ENCODE results near the gene KAT6B.
"Not testable (repeated sequence)": the region's sequence is repeated elsewhere in the genome, so short reads cannot be mapped to it uniquely, and the experiment has no call there.

Gene KAT6B

GRCh38 chr10:75042292-75042974, 216.0 kb downstream of the KAT6B start:
- no peak for DNase-seq (ENCODE audit: low read depth)

- peak; percentile 36 for DNase-seq (ENCODE audit: low read depth)
Observed at GRCh38 chr10:75043256-75044131, 217.1 kb downstream of the KAT6B start.

GRCh38 chr10:75048669-75049098, 222.3 kb downstream of the KAT6B start:
- DNase-seq (ENCODE audit: low read depth) = no peak

GRCh38 chr10:75049316-75050148, 223.1 kb downstream of the KAT6B start:
- DNase-seq (ENCODE audit: low read depth) = no peak

DNA sequence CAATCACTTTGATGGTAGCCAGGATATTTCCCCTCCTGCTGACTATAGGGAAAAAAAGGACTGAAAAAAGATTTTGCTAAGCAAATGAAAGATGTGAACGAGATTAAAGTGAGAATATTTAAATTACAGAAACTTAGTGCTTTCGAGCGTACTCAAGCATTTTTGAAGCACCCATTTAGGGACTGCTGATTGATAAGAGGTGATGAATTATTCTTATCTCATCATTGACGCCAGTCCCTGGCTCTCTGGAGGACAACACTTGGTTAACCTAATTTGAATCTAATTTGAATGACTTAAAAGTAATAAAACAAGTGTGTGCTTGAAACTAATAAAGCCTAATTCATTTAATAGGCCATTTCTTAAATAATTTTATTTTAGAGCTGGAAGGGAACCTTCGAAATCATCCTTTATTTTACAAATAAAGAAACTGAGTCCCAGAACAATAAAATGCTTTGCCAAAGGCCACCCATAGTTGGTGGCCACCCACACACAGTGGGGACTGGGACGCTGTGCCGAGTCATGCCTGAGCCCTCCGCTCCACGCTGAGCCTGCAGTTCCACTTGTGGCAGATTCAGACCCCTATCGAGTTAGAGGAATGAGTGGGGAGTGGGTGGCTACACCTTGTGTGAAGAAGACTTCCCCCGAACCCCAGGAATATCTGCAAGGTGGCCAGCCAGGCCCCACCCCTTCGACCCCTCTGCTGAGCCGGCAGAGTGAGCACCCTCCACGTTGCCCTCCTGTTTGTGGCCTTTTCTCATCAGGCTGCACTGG, 223.9 kb downstream of the KAT6B start:
- DNase-seq (ENCODE audit: low read depth) = no peak

DNA sequence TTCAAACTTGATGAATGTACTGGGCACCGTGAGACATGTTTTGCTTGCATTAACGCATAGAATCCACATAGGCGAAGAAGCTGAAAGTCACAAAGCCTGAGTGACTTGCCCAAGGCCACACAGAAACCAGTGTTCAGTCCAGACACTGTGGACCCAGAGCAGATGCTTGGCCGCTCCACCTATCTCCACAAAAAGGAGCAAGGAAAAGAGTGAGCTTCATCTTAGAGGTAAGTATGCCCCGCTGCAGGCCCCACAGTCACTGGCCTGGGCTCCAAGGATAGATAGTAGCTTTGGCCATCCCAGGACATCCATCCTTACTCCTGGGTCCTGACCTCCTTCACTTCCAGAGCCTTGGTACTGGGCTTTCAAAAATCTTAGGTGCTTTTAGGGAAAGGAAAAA, 224.9 kb downstream of the KAT6B start:
- no peak for DNase-seq (ENCODE audit: low read depth)

DNA sequence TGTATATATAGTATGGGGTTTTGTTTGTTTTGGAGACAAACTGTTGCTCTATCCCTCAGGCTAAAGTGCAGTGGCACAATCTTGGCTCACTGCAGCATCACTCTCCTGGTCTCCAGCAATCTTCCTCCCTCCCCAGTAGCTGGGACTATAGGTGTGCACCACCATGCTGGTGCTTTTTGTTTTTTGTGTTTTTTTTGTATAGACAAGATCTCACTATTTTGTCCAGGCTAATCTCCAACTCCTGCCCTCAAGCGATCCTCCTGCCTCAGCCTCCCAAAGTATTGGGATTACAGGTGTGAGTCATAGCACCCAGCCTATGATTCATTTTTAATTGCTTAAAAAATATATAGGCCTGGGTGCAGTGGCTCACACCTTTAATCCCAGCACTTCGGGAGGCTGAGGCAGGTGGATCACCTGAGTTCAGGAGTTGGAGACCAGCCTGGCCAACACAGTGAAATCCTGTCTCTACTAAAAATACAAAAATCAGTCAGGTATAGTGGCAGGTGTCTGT, 229.6 kb downstream of the KAT6B start:
- DNase-seq (ENCODE audit: low read depth) = not testable (repeated sequence)

- no peak for DNase-seq (ENCODE audit: low read depth)
Observed at GRCh38 chr10:75057680-75058079, 231.3 kb downstream of the KAT6B start.

DNA sequence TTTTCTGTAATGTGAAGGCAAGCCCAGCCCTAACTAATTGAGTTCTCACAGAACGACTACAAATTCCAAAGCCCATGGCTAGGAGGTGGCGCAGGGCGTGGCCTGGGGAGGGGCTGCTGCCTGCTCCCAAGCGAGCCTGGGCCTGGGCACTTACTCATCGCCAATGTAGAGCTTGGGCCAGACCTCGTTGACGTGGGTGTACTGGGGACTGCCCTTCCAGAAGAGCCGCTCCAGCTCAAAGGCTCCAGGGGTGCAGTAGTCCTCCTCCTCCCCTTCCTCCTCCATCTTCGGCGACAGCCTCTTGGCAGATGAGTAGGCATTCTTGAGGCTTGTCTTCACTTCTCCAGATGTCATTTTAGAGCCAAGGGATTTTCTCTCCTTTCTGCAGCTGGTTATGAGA, 231.8 kb downstream of the KAT6B start:
- no peak for DNase-seq (ENCODE audit: low read depth)

DNA sequence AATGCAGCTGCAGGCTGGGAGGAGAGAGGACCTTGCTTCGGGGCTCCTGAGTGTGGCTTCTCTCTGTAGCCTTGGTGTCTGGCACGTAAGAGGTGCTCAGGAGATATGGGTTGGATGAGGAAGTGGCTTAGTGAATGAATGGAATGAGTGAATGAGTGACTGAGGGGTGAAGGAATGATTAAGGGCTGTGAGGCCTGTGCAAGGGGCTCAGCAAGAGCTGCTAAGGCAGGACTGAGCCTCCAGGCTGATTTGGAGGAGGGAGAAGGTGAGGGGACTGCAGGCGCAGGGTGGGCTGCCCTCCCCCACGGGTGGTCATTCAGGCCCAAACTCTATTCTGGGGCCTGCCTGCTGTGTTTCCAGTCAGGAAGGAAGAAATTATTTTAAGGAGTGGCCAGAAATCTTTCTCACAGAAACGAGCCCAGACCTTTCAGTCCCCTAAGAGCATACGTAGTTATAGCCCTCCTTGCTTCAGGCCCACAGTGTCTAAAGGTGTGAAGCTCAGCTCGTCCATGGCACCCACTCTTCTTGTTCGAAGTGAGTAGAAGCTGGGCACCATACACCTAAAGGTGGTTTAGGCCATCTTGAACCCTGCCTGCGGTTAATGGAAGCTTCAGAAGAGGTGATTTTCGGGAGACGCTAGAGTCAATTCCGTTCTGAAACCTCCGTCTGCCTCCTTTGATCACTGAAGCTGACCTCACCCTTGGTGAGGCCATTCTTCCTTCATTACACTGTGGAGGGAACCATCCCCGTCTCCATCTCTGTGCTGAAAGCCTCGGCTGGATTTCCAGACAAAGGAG, 235.5 kb downstream of the KAT6B start:
- DNase-seq (ENCODE audit: low read depth) = no peak

GRCh38 chr10:75062506-75063299, 236.3 kb downstream of the KAT6B start:
- DNase-seq (ENCODE audit: low read depth) = no peak

DNA sequence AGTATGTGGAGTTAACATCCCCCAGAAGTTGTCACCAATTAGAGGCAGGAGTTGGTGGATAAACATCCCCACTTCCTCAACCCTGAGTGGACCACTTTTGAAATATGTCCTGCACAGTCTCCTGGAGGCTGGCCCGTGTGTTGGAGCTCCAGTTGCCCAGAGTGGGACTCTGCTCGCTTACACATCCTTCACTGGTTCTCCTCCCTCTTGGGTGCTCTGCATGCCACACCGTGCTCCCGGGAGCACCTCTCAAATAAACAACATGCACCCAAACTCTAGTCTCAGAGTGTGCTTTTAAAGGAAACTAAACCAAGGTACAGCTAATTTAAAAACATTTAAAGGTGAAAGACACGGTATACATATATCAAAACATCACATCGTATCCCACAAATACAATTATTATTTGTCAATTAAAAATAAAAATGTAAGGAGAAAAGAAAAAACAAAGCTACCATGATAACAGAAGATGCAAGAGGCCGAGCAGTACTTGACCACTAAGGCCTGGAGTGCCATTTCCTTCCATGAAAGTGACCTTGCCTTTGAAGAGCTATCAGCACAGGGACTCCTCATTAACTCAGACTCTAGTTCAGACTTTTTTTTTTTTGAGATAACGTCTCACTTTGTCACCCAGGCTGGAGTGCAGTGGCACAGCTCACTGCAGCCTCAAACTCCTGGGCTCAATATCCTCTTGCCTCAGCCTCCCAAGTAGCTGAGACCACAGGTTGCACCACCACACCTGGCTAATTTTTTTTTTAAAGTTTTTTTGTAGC, 237.2 kb downstream of the KAT6B start:
- DNase-seq (ENCODE audit: low read depth) = no peak

- no peak for DNase-seq (ENCODE audit: low read depth)
Observed at GRCh38 chr10:75065076-75065475, 238.7 kb downstream of the KAT6B start.

GRCh38 chr10:75066271-75066670, 239.9 kb downstream of the KAT6B start:
- no peak for DNase-seq (ENCODE audit: low read depth)

DNA sequence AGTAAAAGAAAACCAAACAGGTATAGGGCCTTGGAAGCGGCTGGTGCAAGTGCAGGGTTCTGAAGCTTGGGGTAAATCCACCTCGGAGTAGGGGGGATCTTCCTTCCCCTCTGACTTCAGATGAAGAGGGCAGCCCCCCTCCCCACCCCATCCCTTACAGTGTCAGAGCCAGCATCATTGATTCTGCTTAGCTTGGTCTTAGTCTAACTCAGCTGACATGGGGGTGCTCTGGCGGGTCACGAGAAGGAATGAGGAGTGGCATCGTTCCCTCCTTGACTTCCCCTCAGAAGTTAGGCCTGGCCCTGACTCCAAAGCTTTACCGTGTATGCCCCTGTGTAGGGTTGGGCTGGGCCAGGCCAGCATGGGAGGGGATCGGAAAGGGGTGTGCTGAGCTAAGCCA, 240.9 kb downstream of the KAT6B start:
- DNase-seq (ENCODE audit: low read depth) = no peak

DNA sequence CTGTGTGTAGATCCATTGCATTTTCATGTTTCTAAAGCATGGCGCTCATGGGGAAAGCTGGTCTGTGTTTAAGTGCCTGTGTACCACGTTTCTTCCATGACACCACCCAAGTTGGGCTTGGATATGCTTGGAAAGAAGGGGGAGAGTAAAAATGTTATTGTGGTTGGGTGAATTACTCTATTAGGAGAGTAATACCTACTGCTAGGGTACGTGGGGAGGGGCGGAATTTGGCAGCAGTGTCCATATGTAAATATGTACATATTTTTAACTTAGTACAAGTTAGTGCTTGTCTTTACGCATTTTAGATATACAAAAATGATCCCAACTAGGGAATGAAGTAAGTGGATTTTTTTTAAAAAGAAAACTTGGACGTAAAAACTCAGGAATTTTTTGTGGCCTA, 242.1 kb downstream of the KAT6B start:
- no peak for DNase-seq (ENCODE audit: low read depth)

- DNase-seq (ENCODE audit: low read depth) = no peak
Observed at GRCh38 chr10:75070476-75070875, 244.1 kb downstream of the KAT6B start.

- no peak for DNase-seq (ENCODE audit: low read depth)
Observed at GRCh38 chr10:75070961-75071428, 244.6 kb downstream of the KAT6B start.

- no peak for DNase-seq (ENCODE audit: low read depth)
Observed at GRCh38 chr10:75071756-75072155, 245.4 kb downstream of the KAT6B start.

Measured in activated T-helper 9 cell treated with anti-CD3 and anti-CD28 coated beads, Interleukin-2, amount 50 U/mL, for 16 hours (primary cell).